Karpas-422 (cell line): Measurements from ENCODE around the gene MX2. TPM values are rescaled to one million over a fixed set of nuclear protein-coding genes. Genes with fewer than 3 reads are reported as not detected.

Source experiments
- DNase-seq: peaks from one replicate; pipeline ENCODE4 v3.0.0-alpha.2; 2015
- H2AFZ ChIP-seq: fragments of 200-600 bp; sonication (generic); 2 replicates; pipeline ENCODE4 v1.6.1; 2014; ENCODE audit warnings: antibody characterized with exemption, low read length, mixed read lengths
- H3K27ac ChIP-seq: fragments of 200-600 bp; sonication (generic); 2 replicates; pipeline ENCODE4 v1.5.1; 2014; ENCODE audit warnings: mild to moderate bottlenecking, low read length, moderate library complexity
- H3K27me3 ChIP-seq: fragments of 200-600 bp; sonication (generic); 2 replicates; pipeline ENCODE4 v1.6.1; 2014; ENCODE audit warnings: low read length, mixed read lengths
- H3K36me3 ChIP-seq: fragments of 200-600 bp; sonication (generic); 2 replicates; pipeline ENCODE4 v1.6.1; 2014; ENCODE audit warnings: low read length, mixed read lengths; ENCODE audit not compliant: insufficient read depth
- H3K4me1 ChIP-seq: fragments of 200-600 bp; sonication (generic); 2 replicates; pipeline ENCODE4 v1.6.1; 2014; ENCODE audit warnings: mild to moderate bottlenecking, low read length, mixed read lengths
- H3K4me2 ChIP-seq: fragments of 200-600 bp; sonication (generic); 2 replicates; pipeline ENCODE4 v1.6.1; 2014; ENCODE audit warnings: low read length, low read depth, mild to moderate bottlenecking; ENCODE audit not compliant: poor library complexity, severe bottlenecking
- H3K4me3 ChIP-seq: fragments of 200-600 bp; sonication (generic); 2 replicates; pipeline ENCODE4 v1.5.1; 2014; ENCODE audit warnings: mild to moderate bottlenecking, antibody characterized with exemption, low read length, mixed read lengths
- H3K79me2 ChIP-seq: fragments of 200-600 bp; sonication (generic); 2 replicates; pipeline ENCODE4 v1.6.1; 2014; ENCODE audit warnings: mild to moderate bottlenecking, low read length, mixed read lengths
- H3K9ac ChIP-seq: fragments of 200-600 bp; sonication (generic); 2 replicates; pipeline ENCODE4 v1.6.0; 2014; ENCODE audit warnings: low read length
- H3K9me2 ChIP-seq: fragments of 200-600 bp; sonication (generic), shearing (Covaris generic); replicated peaks from 2 replicates; pipeline ENCODE4 v1.6.0; 2014; ENCODE audit warnings: mild to moderate bottlenecking, low read length, moderate library complexity; ENCODE audit not compliant: insufficient read depth
- H3K9me3 ChIP-seq: fragments of 300-700, 200-600 bp; sonication (generic); 2 replicates; pipeline ENCODE4 v1.6.1; 2014; ENCODE audit warnings: low read length, mixed read lengths
- H4K20me1 ChIP-seq: fragments of 200-600 bp; sonication (generic); 2 replicates; pipeline ENCODE4 v1.6.1; 2014; ENCODE audit warnings: mild to moderate bottlenecking, antibody characterized with exemption, low read length, low read depth; ENCODE audit not compliant: insufficient read depth
- total RNA-seq: library from RNA; depleted of rRNA; stranded (reverse); fragments of >200 nt; shearing (Covaris generic); gene quantifications from 2 replicates; pipeline ENCODE4 v1.2.3, GENCODE V29; 2014; ENCODE audit warnings: low replicate concordance

The MX2 gene
- total RNA-seq, 1 experiment from 2014 or later, result 27.8 TPM

GRCh38 chr21:41425954-41426675, 64.3 kb downstream of the MX2 start, which contains the start of gene MX1:
Gene MX1, plus strand, starts transcription at chr21:41426239. Its CDS starts 5,832 bp downstream, at chr21:41432071.
- H3K27me3 ChIP-seq, result no peaks in the 10 kb centered on the region
- peak within 1 kb of the TSS; percentile 77 for H3K4me3 ChIP-seq
- peak within 1 kb of the TSS; percentile 97 for H2AFZ ChIP-seq
- peaks cover 23% of the 10 kb centered on the region for H3K4me1 ChIP-seq
- H3K4me2 ChIP-seq, result peak within 1 kb of the TSS; percentile 97
- peak within 1 kb of the TSS; percentile 86 for H3K9ac ChIP-seq
- no peaks in the 10 kb centered on the region for H4K20me1 ChIP-seq
- no peaks in the 10 kb centered on the region for H3K36me3 ChIP-seq
- peaks cover 8% of the 10 kb centered on the region; the same call in 1 of the 2 replicates for H3K79me2 ChIP-seq
- H3K9me3 ChIP-seq, result no peaks in the 10 kb centered on the region
- H3K9me2 ChIP-seq, result no peaks in the 10 kb centered on the region
- peak within 1 kb of the TSS; percentile 51 for H3K27ac ChIP-seq
- DNase-seq, result peak; percentile 87

GRCh38 chr21:41426676-41427404, 65.0 kb downstream of the MX2 start:
- DNase-seq, result peak; percentile 46
- Histone ChIP-seq H3K9me3 (no peaks in the 10 kb centered on the region), H3K9ac (peak overlapping the region; percentile 86), H3K79me2 (peaks cover 8% of the 10 kb centered on the region; the same call in 1 of the 2 replicates), H3K4me3 (peak overlapping the region; percentile 77), H2AFZ (peak overlapping the region; percentile 97), H3K4me1 (peaks cover 27% of the 10 kb centered on the region), H3K27me3 (no peaks in the 10 kb centered on the region), H4K20me1 (no peaks in the 10 kb centered on the region), H3K9me2 (no peaks in the 10 kb centered on the region), H3K36me3 (peaks cover under 1% of the 10 kb centered on the region; the same call in 1 of the 2 replicates), H3K4me2 (peak overlapping the region; percentile 97), H3K27ac (peak overlapping the region; percentile 51; the same call in 1 of the 2 replicates)

GRCh38 chr21:41427556-41427955, 65.7 kb downstream of the MX2 start:
- H3K4me1 ChIP-seq, result peaks cover 29% of the 10 kb centered on the region
- H3K36me3 ChIP-seq, result peaks cover 7% of the 10 kb centered on the region
- no peaks in the 10 kb centered on the region for H3K9me3 ChIP-seq
- DNase-seq, result no peak
- no peak overlapping the region for H3K27ac ChIP-seq
- no peak overlapping the region for H3K9ac ChIP-seq
- H3K4me3 ChIP-seq, result no peak overlapping the region
- H3K27me3 ChIP-seq, result no peaks in the 10 kb centered on the region
- H2AFZ ChIP-seq, result no peak overlapping the region
- no peaks in the 10 kb centered on the region for H3K9me2 ChIP-seq
- H4K20me1 ChIP-seq, result no peaks in the 10 kb centered on the region
- peak overlapping the region; percentile 97 for H3K4me2 ChIP-seq
- peaks cover 8% of the 10 kb centered on the region; the same call in 1 of the 2 replicates for H3K79me2 ChIP-seq

- Histone ChIP-seq H3K9me3 (no peaks in the 10 kb centered on the region), H3K27me3 (no peaks in the 10 kb centered on the region), H3K79me2 (peaks cover 8% of the 10 kb centered on the region; the same call in 1 of the 2 replicates), H3K9ac (no peak overlapping the region), H3K27ac (no peak overlapping the region), H3K4me1 (peaks cover 29% of the 10 kb centered on the region), H3K9me2 (no peaks in the 10 kb centered on the region), H2AFZ (no peak overlapping the region), H3K36me3 (peaks cover 15% of the 10 kb centered on the region), H3K4me3 (no peak overlapping the region), H4K20me1 (no peaks in the 10 kb centered on the region), H3K4me2 (no peak overlapping the region)
- no peak for DNase-seq
Observed at GRCh38 chr21:41428311-41428710, 66.5 kb downstream of the MX2 start.

- Histone ChIP-seq H3K27me3 (no peaks in the 10 kb centered on the region), H3K4me3 (no peak overlapping the region)
- DNase-seq, result no peak
Observed at GRCh38 chr21:41428847-41429246, 67.0 kb downstream of the MX2 start.

GRCh38 chr21:41429305-41429704, 67.5 kb downstream of the MX2 start:
- DNase-seq, result no peak
- H3K27me3 ChIP-seq, result no peaks in the 10 kb centered on the region
- H3K4me3 ChIP-seq, result no peak overlapping the region
- peaks cover 8% of the 10 kb centered on the region; the same call in 1 of the 2 replicates for H3K79me2 ChIP-seq
- H3K9ac ChIP-seq, result no peak overlapping the region
- H3K9me2 ChIP-seq, result no peaks in the 10 kb centered on the region
- H3K4me1 ChIP-seq, result peaks cover 22% of the 10 kb centered on the region
- peaks cover 25% of the 10 kb centered on the region for H3K36me3 ChIP-seq
- no peaks in the 10 kb centered on the region for H3K9me3 ChIP-seq
- H3K4me2 ChIP-seq, result no peak overlapping the region
- H2AFZ ChIP-seq, result no peak overlapping the region
- no peaks in the 10 kb centered on the region for H4K20me1 ChIP-seq
- no peak overlapping the region for H3K27ac ChIP-seq

More at GRCh38 chr21:41428847-41429246, 67.0 kb downstream of the MX2 start:
- no peak overlapping the region for H2AFZ ChIP-seq
- no peaks in the 10 kb centered on the region for H3K9me2 ChIP-seq
- no peaks in the 10 kb centered on the region for H4K20me1 ChIP-seq
- peaks cover 23% of the 10 kb centered on the region for H3K4me1 ChIP-seq
- no peak overlapping the region for H3K9ac ChIP-seq
- H3K36me3 ChIP-seq, result peaks cover 20% of the 10 kb centered on the region
- peaks cover 8% of the 10 kb centered on the region; the same call in 1 of the 2 replicates for H3K79me2 ChIP-seq
- no peak overlapping the region for H3K27ac ChIP-seq
- no peaks in the 10 kb centered on the region for H3K9me3 ChIP-seq
- H3K4me2 ChIP-seq, result no peak overlapping the region

GRCh38 chr21:41429925-41430491, 68.2 kb downstream of the MX2 start:
- H3K4me3 ChIP-seq, result no peak overlapping the region
- no peak overlapping the region for H2AFZ ChIP-seq
- peaks cover 22% of the 10 kb centered on the region for H3K4me1 ChIP-seq
- no peak overlapping the region for H3K9ac ChIP-seq
- H3K27me3 ChIP-seq, result no peaks in the 10 kb centered on the region
- peaks cover 8% of the 10 kb centered on the region; the same call in 1 of the 2 replicates for H3K79me2 ChIP-seq
- H3K27ac ChIP-seq, result no peak overlapping the region
- no peaks in the 10 kb centered on the region for H3K9me3 ChIP-seq
- no peak for DNase-seq
- peaks cover 31% of the 10 kb centered on the region for H3K36me3 ChIP-seq
- H3K9me2 ChIP-seq, result no peaks in the 10 kb centered on the region
- no peaks in the 10 kb centered on the region for H4K20me1 ChIP-seq
- H3K4me2 ChIP-seq, result no peak overlapping the region
